Omental fat pad (tissue), 4 donors: Measurements from ENCODE around the gene ADCY9. TPM values are rescaled to one million over a fixed set of nuclear protein-coding genes. Genes with fewer than 3 reads are reported as not detected.
"Not testable (repeated sequence)": the region's sequence is repeated elsewhere in the genome, so short reads cannot be mapped to it uniquely, and the experiment has no call there.

Source experiments
- ATAC-seq: fragments of 150-250 bp; one replicate; pipeline ENCODE4 v1.9.1; 2016; ENCODE audit warnings: mild to moderate bottlenecking, moderate library complexity; ENCODE audit not compliant: low FRiP score
- DNase-seq: peaks from one replicate; pipeline ENCODE4 v3.0.0-alpha.2; 2019; ENCODE audit warnings: low spot score
- total RNA-seq, 4 donors: library from RNA; depleted of rRNA; stranded (reverse); fragments of >200 nt; gene quantifications; one replicate each; pipeline ENCODE4 v1.1.0, GENCODE V29; 2016
- TF ChIP-seq, protein P1 (sequence below), 3 donors: fragments of 450-650 bp; IDR thresholded peaks; one replicate each; pipeline ENCODE4 v1.5.1; 2016 to 2017; ENCODE audit warnings: antibody characterized with exemption in 3 of 3, mild to moderate bottlenecking in 3 of 3, moderate library complexity in 2 of 3

The ADCY9 gene
- total RNA-seq, 4 donors from 2014 or later: 8.5 to 16.6 (median 11.5) TPM

DNA sequence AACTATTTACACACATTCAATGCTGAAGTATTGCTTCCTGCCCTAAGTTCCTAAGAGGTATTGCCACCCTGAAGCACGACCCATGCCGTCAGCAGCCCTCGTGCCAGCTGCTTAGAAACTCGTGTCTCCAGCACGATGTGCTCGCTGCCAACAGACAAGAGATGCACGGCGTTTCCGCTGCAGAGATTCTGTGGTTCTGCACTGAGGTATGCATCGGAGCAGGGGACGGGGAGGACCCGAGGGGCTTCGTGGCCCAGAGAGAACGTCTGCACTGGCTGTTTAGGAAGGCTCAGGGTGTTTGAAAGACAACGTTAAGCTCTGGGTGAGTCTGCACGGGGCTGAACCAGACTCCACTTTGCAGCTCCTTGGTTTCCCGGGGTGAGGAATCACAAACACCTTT lies 153.0 kb downstream of the ADCY9 start:
- ATAC-seq (no peak), DNase-seq (no peak)
- TF ChIP-seq, protein P1, sequence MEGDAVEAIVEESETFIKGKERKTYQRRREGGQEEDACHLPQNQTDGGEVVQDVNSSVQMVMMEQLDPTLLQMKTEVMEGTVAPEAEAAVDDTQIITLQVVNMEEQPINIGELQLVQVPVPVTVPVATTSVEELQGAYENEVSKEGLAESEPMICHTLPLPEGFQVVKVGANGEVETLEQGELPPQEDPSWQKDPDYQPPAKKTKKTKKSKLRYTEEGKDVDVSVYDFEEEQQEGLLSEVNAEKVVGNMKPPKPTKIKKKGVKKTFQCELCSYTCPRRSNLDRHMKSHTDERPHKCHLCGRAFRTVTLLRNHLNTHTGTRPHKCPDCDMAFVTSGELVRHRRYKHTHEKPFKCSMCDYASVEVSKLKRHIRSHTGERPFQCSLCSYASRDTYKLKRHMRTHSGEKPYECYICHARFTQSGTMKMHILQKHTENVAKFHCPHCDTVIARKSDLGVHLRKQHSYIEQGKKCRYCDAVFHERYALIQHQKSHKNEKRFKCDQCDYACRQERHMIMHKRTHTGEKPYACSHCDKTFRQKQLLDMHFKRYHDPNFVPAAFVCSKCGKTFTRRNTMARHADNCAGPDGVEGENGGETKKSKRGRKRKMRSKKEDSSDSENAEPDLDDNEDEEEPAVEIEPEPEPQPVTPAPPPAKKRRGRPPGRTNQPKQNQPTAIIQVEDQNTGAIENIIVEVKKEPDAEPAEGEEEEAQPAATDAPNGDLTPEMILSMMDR (IDR thresholded peaks at IDR 0.05): no peak

DNA sequence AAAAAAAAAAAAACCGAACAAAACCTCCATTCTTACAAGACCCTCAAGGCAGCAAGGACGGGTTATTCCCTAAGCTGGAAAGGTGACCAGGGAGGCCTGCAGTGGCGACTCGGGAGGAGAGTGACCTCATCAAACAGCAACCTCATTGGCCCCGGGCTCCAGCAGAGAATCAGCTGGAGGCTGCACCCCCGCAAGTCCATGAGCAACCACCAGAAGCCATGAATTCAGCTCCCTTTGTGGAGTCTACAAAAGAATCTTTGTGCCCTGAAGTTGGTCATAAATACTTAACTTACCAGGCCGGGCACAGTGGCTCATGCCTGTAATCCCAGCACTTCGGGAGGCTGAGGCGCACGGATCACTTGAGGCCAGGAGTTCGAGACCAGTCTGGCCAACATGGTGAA lies 154.8 kb downstream of the ADCY9 start:
- ATAC-seq: no peak
- DNase-seq: no peak
- TF ChIP-seq, protein P1 (IDR thresholded peaks at IDR 0.05): no peak

DNA sequence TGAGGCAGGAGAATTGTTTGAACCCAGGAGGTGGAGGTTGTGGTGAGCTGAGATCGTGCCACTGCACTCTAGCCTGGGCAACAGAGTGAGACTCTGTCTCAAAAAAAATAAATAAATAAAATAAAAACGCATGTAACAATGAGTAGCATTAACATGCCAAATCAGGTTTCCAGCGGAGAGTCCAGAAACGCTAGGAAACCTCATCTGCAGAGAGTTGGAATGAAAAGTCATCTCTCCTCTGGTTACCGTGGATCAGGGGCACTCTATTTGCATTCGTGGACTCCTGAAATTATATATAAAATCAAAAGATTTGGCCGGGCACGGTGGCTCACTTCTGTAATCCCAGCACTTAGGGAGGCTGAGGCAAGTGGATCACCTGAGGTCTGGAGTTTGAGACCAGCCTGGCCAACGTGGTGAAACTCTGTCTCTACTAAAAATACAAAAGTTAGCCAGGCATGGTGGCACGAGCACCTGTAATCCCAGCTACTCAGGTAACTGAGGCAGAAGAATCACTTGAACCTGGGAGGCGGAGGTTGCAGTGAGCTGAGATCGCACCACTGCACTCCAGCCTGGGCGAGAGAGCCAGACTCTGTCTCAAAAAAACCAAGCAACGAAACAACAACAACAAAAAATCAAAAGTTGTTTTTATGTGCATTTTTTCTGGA lies 156.2 kb downstream of the ADCY9 start:
- DNase-seq, ATAC-seq: not testable (repeated sequence)

DNA sequence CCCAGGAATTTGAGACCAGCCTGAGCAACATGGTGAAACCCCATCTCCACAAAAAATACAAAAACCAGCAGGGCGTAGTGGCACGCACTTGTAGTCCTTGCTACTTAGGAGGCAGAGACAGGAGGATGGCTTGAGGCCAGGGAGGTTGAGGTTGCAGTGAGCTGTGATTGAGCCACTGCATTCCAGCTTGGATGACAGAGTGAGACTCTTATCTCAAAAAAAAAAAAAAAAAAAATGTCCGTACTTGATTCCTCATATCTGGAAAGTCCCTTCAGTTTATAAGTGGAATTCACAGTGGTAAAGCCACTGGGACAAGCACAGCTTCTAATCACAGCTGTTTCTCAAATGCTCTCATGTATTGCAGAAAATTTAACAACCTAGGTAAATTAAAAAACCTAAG lies 157.1 kb downstream of the ADCY9 start:
- TF ChIP-seq, protein P1 (IDR thresholded peaks at IDR 0.05): no peak
- DNase-seq (no peak), ATAC-seq (no peak)

DNA sequence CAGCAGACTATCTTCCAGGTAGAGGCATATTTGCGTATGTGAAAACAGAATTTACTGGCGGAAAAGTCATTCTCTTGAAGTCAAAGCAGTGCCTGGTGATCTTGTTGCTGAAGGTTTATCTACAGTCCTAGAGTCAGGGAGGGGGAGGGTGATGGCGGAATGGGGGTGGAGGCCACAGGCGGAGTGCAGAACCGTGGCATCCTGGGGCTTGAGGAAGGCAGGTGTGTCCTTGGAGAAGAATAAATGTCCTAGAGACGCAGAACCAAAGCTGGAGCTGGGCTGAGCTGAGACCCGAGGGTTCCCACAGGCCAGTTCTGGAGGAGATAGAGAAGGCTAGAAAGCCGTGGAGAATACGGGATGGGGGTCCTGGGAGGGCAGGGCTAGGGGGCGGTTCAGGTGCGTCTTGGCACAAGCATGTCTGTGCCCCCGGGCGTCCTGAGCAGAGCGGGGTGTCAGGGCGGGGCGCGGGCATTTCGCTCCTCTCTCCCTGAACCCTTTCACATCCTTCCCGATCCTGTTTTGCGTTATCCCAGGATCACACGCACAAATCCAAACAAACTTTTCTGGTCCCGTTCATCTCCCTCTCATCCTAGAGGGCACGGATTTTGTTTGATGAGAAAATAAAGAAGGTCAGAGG lies 158.8 kb downstream of the ADCY9 start:
- DNase-seq (no peak), ATAC-seq (no peak)
- TF ChIP-seq, protein P1 (IDR thresholded peaks at IDR 0.05): no peak

DNA sequence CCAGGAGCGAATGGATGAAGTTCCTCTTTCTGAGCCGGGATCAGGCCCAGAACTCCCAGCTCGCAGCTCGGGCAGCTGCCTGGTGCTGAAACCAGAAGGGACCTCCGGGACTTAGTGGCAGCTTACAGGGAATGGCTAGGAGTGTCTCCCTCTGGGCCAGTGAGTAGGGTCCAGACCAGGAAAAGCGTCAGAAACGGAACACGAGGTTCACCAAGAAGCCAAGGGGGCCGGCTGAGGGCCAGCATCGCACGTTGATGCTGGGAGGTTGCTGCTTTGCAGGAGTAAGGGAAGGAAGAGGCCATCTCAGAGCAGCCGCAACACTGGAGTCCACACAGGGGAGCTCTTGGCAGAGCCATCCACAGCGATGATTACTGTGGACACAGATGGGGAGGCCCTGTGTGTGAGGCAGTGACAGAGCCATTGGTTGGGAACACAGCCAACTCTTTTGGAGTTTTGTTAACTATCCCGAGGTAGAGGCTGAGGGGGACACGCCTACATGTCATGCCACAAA lies 161.8 kb downstream of the ADCY9 start:
- DNase-seq (no peak), ATAC-seq (no peak)
- TF ChIP-seq, protein P1 (IDR thresholded peaks at IDR 0.05): no peak

DNA sequence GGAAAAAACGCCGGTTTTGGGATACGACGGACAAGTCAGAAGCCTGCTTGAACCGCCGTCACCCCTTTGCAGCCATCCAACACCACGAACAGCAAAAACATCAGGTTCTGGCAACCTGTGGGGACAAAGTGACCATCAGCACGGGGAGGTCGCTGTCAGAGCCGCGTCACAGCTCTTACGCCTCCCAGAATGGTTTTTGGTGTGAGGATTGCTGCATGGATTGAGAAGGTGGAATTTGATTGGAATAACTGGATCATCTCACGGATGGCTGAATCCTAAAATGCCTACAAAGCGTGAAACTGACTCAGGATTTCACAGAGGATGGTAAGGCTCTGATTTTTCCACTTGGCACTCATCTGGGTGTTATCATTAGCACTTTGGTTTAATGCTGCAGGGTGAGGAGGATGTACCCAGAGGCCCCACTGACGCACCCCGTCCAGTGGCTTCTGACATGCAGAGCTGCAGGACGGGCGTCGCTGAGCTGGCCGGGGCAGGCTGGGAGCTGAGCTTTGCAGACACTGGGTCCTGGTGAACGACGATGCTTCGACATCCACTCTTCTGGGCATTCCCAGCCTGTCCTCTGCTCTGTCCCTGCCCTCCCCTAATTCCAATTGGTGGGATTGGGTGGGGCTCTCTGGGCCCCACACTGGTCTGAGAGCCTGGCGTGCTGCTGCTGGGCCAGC lies 162.4 kb downstream of the ADCY9 start:
- TF ChIP-seq, protein P1 (IDR thresholded peaks at IDR 0.05): no peak
- ATAC-seq (no peak), DNase-seq (no peak)
